HuH-7.5 (cell line): ENCODE measurements around the gene CEP170B.
"Not testable (repeated sequence)": the region's sequence is repeated elsewhere in the genome, so short reads cannot be mapped to it uniquely, and the experiment has no call there.

Source experiments
- DNase-seq: peaks from one replicate; pipeline ENCODE4 v3.0.0; 2011; ENCODE audit warnings: low spot score

Gene CEP170B

DNA sequence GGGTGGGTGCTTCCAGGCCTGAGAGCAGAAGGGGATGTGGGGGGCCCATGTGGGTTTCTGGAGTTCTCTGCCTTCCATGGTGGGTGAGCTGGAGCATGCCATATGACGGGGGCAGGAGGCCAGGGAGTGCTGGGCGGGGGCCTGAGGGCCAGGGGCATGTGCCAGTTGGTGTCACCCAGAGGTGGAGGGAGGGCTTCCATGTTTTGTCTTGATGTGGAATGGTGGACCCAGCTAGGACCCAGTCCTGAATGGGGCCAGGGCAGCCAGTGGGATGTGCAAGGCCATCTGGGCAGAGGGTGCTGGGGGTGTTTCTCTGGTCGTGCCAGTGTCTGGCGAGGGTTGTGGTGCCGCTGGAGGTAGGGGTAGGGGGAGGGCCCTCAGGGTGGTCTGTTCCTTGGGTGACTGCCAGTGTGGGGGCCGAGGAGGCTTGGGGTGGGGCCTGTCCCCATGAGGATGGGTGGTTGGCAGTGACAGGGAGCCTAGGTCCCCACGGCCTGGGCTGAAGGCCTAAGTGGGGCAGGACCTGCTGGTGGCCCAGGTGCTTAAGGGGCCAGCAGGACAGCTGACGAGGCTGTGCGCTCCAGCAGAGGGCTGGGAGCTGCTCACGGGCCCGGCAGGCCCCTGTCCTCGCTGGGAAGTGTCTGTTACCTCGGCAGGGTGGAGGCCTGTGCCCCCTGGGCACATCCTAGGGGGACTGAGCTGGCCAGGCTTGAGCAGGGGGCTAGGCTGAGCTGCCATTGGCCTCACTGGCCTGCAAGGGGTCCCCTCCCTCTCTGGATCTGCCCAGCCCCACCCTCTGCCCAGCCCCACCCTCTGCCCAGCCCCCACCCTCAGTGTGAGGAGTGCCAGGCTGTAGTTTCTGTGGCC is 26.8 kb downstream of the CEP170B start:
- DNase-seq: no peak

GRCh38 chr14:104892531-104893434 is 27.7 kb downstream of the CEP170B start:
- DNase-seq: no peak

- DNase-seq: no peak
These were observed 28.6 kb downstream of the CEP170B start for GRCh38 chr14:104893435-104894207.

DNA sequence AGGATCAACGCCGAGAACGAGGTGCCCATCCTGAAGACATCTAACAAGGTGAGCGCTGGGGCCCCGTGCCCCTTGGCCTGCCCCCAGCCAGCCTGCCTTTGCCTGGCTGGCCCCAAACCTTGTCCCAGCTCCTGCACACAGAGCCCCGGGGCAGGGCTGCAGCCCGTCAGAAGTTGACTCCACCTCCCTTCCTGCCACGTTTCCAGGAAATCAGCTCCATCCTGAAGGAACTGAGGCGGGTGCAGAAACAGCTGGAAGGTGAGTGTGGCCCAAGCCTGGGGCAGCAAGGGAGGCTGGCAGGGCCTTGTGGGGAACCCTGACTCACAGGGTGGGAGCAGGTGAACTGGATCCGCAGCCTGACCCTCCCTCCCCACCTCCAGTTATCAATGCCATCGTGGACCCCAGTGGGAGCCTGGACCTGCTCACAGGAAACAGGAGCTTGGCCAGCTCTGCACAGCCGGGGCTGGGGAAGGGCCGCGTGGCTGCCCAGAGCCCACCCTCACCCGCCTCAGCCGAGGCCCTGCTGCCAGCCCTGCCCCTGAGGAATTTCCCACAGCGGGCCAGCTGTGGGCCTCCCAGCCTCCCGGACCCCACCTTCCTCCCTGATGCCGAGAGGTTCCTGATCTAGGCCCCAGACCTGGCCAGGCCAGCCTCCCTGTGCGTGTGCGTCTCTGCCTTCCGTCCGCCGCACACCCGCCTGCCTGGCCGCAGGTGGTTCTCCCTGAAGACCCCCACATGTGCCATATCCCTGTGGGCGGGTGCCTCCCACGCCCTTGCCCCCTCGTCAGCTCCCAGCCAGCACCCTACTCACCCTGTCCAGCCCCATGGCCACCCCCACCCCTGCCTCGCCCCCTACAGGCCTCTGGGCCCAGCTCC is 29.5 kb downstream of the CEP170B start:
- no peak for DNase-seq

- no peak for DNase-seq
These were observed 30.2 kb downstream of the CEP170B start for GRCh38 chr14:104895207-104895785.

GRCh38 chr14:104895786-104896661 is 31.0 kb downstream of the CEP170B start:
- no peak for DNase-seq

- no peak for DNase-seq
These were observed 32.5 kb downstream of the CEP170B start for GRCh38 chr14:104897330-104898194.

- DNase-seq: no peak
These were observed 33.1 kb downstream of the CEP170B start for GRCh38 chr14:104898195-104898558.

DNA sequence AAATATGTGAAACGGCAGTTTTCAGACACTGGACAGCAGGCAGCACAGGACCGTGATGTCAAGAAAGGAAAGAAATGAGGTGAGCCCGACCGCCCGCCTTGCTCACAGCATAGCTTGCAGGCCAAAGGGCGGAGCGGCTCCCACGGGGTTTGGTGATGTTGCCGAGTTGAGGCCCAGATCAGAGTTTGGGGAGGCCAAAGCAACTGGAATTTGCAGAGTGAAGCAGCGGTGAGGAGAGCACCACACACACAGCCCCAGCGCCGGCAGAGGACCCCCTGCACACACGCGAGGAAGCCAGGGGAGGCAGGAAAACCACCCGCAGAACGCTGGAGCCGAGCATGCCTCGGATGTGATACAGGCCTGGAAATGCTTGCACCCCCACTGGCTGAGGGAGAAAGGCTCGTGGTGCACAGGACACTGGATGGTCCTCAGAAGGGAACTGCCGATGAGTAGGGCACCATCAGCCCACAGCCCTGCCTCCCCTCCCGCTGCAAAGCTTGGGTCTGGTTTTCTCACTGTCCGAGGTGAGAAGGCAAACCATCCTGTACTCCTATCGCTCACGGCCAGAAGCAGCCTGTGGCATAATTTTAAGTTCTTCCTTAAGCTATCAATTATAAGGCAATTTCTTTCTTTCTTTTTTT is 33.9 kb downstream of the CEP170B start:
- DNase-seq: no peak

- DNase-seq: no peak
These were observed 34.7 kb downstream of the CEP170B start for GRCh38 chr14:104899781-104900180.

DNA sequence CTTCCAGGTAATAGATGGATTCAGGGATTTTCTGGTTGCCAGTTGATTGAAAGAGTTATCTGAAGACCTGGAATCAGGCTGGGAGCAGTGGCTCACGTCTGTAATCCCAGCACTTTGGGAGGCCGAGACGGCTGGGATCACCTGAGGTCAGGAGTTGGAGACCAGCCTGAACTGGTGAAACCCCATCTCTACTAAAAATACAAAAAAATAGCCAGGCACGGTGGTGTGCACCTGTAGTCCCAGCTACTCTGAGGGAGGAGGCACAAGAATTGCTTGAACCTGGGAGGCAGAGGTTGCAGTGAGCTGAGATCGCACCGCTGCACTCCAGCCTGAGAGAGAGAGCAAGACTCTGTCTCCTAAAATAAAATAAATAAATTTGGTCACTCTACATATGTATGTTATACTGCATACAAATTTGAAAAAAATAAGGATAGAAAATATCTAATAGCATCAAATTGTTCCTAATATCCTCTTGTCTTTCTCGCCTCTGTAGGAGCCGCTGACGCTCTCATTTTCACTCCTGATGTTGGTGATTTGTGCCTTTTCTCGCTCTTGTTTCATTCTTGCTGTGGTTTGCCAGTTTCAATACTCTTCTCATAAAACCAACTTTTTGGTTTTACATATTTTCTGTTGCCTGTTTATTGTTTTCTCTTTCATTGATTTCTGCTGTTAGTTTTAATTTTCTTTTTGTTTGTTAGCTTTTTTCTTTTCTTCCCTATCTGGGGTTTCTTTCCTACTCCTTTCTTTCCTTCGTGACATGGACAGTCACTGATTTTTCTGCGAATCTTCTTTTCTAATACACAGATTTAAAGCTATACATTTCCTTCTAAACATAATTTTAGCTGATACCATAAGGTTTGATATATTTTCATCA is 35.8 kb downstream of the CEP170B start:
- no peak for DNase-seq

DNA sequence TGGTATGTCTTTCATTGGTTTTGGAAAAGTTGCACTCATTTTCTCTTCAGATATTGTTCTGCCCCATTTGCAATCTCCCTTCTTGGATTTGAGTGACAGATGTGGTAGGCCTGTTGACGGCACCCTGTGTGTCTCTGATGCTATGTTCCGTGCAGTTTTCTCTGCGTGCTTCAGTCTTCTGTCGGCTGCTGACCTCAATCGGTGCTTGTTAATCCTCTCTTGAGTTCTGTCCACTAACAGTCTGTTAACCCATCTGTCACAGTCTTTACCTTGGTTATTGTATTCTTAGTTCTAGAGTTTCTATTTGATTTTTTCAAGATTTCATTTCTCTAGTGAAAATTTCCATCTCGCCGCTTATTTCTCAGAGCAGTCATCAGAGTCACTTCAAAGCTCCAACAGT is 38.9 kb downstream of the CEP170B start:
- no peak for DNase-seq

- DNase-seq: not testable (repeated sequence)
These were observed 39.8 kb downstream of the CEP170B start for GRCh38 chr14:104904650-104905578.

DNA sequence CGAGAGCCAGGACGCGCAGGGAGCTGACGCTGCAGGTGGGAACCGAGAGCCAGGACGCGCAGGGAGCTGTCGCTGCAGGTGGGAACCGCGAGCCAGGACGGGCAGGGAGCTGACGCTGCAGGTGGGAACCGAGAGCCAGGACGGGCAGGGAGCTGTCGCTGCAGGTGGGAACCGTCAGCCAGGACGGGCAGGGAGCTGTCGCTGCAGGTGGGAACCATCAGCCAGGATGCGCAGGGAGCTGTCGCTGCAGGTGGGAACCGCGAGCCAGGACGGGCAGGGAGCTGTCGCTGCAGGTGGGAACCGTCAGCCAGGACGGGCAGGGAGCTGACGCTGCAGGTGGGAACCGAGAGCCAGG is 40.5 kb downstream of the CEP170B start:
- not testable (repeated sequence) for DNase-seq

GRCh38 chr14:104908303-104908702 is 43.2 kb downstream of the CEP170B start:
- DNase-seq: no peak

DNA sequence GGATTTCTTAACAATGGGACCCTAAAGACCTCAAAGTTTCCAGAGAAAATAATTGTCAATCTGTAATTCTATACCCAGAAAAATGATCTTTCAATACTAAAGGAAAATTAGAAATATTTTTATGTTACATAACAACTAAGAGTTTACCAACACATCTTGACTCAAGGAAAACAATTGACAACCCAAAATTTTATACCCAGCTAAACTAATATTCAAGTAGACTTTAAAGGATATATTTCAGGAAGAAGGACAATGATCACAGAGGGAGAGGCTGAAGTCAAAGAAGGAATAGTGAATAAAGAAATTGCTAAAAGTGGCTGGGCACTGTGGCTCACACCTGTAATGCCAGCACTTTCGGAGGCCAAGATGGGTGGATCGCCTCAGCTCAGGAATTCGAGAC is 47.0 kb downstream of the CEP170B start:
- no peak for DNase-seq
